Keratinocyte (primary cell): ENCODE measurements around the gene COL8A1. TPM values are rescaled to one million over a fixed set of nuclear protein-coding genes. Genes with fewer than 3 reads are reported as not detected.

Experiments
- DNase-seq: peaks from one replicate; pipeline ENCODE4 v3.0.0-alpha.2; 2011; ENCODE audit warnings: low read depth, missing footprints, low spot score
- FAIRE-seq: peaks from 2 replicates; lab custom pipeline; 2011; peaks lifted over from hg19 to GRCh38; lab: Jason Lieb, UNC
- H2AFZ ChIP-seq: 2 replicates; pipeline ENCODE4 v1.6.0; 2012; ENCODE audit warnings: low read length, control low read depth, inconsistent platforms; ENCODE audit not compliant: control insufficient read depth
- H3K27ac ChIP-seq: 2 replicates; pipeline ENCODE4 v1.5.1; 2011; ENCODE audit warnings: low read length; ENCODE audit not compliant: control insufficient read depth, insufficient read depth
- H3K27me3 ChIP-seq: 3 replicates; pipeline ENCODE4 v1.6.0; 2011; ENCODE audit warnings: low read length; ENCODE audit not compliant: control insufficient read depth, insufficient read depth; ENCODE audit errors: extremely low read depth
- H3K36me3 ChIP-seq, 2 experiments: 2 replicates in 1 of 2; 3 replicates in 1 of 2; pipeline ENCODE4 v1.5.1; 2011; ENCODE audit warnings: low read length in 2 of 2, mild to moderate bottlenecking in 1 of 2; ENCODE audit not compliant: control insufficient read depth in 2 of 2, insufficient read depth in 2 of 2; ENCODE audit errors: extremely low read depth in 1 of 2
- H3K4me1 ChIP-seq: 3 replicates; pipeline ENCODE4 v1.5.1; 2011; ENCODE audit warnings: low read length; ENCODE audit not compliant: control insufficient read depth, insufficient read depth; ENCODE audit errors: extremely low read depth
- H3K4me2 ChIP-seq: 3 replicates; pipeline ENCODE4 v1.6.0; 2011; ENCODE audit warnings: low read depth, low read length; ENCODE audit not compliant: control insufficient read depth, insufficient read depth; ENCODE audit errors: extremely low read depth
- H3K4me3 ChIP-seq, 3 experiments: fragments of 200-600 bp in 1 of 3; sonication (generic) in 1 of 3; 2 replicates in 2 of 3; 3 replicates in 1 of 3; pipeline ENCODE4 v1.5.1; 2011 to 2016; ENCODE audit warnings: low read length in 3 of 3, mild to moderate bottlenecking in 3 of 3, control low read depth in 2 of 3, inconsistent platforms in 1 of 3, low read depth in 1 of 3, mixed read lengths in 1 of 3, mixed run types in 1 of 3, moderate library complexity in 1 of 3; ENCODE audit not compliant: control insufficient read depth in 2 of 3, insufficient read depth in 2 of 3; ENCODE audit errors: extremely low read depth in 1 of 3
- H3K79me2 ChIP-seq: 2 replicates; pipeline ENCODE4 v1.6.0; 2012; ENCODE audit warnings: low read length; ENCODE audit not compliant: control insufficient read depth, insufficient read depth
- H3K9ac ChIP-seq: 3 replicates; pipeline ENCODE4 v1.6.0; 2011; ENCODE audit warnings: low read length; ENCODE audit not compliant: control insufficient read depth, insufficient read depth; ENCODE audit errors: extremely low read depth
- H3K9me1 ChIP-seq: 3 replicates; pipeline ENCODE4 v1.6.0; 2011; ENCODE audit warnings: low read length; ENCODE audit not compliant: control insufficient read depth, insufficient read depth; ENCODE audit errors: extremely low read depth
- H3K9me3 ChIP-seq: 2 replicates; pipeline ENCODE4 v1.5.1; 2012; ENCODE audit warnings: low read depth, low read length; ENCODE audit not compliant: control insufficient read depth
- H4K20me1 ChIP-seq: 3 replicates; pipeline ENCODE4 v1.6.0; 2011; ENCODE audit warnings: low read length; ENCODE audit not compliant: control insufficient read depth, insufficient read depth; ENCODE audit errors: extremely low read depth
- CTCF ChIP-seq, 3 experiments: IDR thresholded peaks in 1 of 3; conservative IDR thresholded peaks in 1 of 3; optimal IDR thresholded peaks in 1 of 3; 2 replicates in 2 of 3; 3 replicates in 1 of 3; pipeline versions ENCODE3 to v1.5.1; 2011; ENCODE audit warnings: low read length in 3 of 3, mild to moderate bottlenecking in 3 of 3, moderate library complexity in 2 of 3, control low read depth in 1 of 3, inconsistent platforms in 1 of 3; ENCODE audit not compliant: insufficient read depth in 2 of 3; ENCODE audit errors: extremely low read depth in 1 of 3
- EZH2 ChIP-seq: IDR thresholded peaks from one replicate; pipeline ENCODE4 v1.6.1; 2012; ENCODE audit warnings: inconsistent platforms, mild to moderate bottlenecking, low read length, moderate library complexity
- dilution Hi-C: fragments of 300-500 bp; cut with MboI; formaldehyde crosslinking; loops from one replicate; pipeline ENCODE4 v1.7.0; 2020; ENCODE audit warnings: low sequenced_read_pairs; ENCODE audit not compliant: extremely low pct_ligation_motif_present
- polyA plus RNA-seq, 5 experiments: library from polyadenylated mRNA; depleted of rRNA in 3 of 5; stranded (reverse) in 3 of 5; stranded (forward) in 1 of 5; unstranded in 1 of 5; fragments of >200 nt; gene quantifications; 1 replicate in 1 of 5; 2 replicates in 3 of 5; 3 replicates in 1 of 5; pipeline versions ENCODE4 v1.2.1 to v1.2.3, GENCODE V29; 2011 to 2012; ENCODE audit warnings: missing spikeins in 2 of 5, low read depth in 1 of 5, low replicate concordance in 1 of 5

Gene COL8A1
- polyA plus RNA-seq, 1 donor (not counting 4 experiments of a cell fraction or from before 2014, with no cell fraction given), result 102 TPM

GRCh38 chr3:99683465-99683864 is 45.1 kb downstream of the COL8A1 start:
- H3K9me3 ChIP-seq, result no peaks in the 10 kb centered on the region
- H3K4me3 ChIP-seq, result no peak overlapping the region
- H2AFZ ChIP-seq, result no peak overlapping the region
- H3K4me1 ChIP-seq, result no peaks in the 10 kb centered on the region
- dilution Hi-C loops, result no loop called here
- TF ChIP-seq CTCF (optimal IDR thresholded peaks at IDR 0.05 in 1 of 3, IDR thresholded peaks at IDR 0.05 in 1 of 3, conservative IDR thresholded peaks at IDR 0.05 in 1 of 3; ENCODE audit: extremely low read depth in 1 of 3, insufficient read depth in 2 of 3, low read length in 3 of 3) (no peak), EZH2 (no peak)
- no peaks in the 10 kb centered on the region for H4K20me1 ChIP-seq
- no peaks in the 10 kb centered on the region for H3K9me1 ChIP-seq
- no peaks in the 10 kb centered on the region for H3K27me3 ChIP-seq
- no peak for DNase-seq
- FAIRE-seq, result no peak
- H3K9ac ChIP-seq, result no peak overlapping the region
- H3K79me2 ChIP-seq, result peaks cover 32% of the 10 kb centered on the region
- H3K27ac ChIP-seq, result no peak overlapping the region
- H3K4me2 ChIP-seq, result no peak overlapping the region
- no peaks in the 10 kb centered on the region for H3K36me3 ChIP-seq

- FAIRE-seq (no peak), DNase-seq (no peak)
- Histone ChIP-seq H4K20me1 (no peaks in the 10 kb centered on the region), H3K4me1 (no peaks in the 10 kb centered on the region), H2AFZ (no peak overlapping the region), H3K27ac (no peak overlapping the region), H3K4me2 (no peak overlapping the region), H3K79me2 (peaks cover 34% of the 10 kb centered on the region), H3K4me3 (no peak overlapping the region), H3K9ac (no peak overlapping the region), H3K36me3 (no peaks in the 10 kb centered on the region), H3K9me1 (no peaks in the 10 kb centered on the region), H3K9me3 (no peaks in the 10 kb centered on the region), H3K27me3 (no peaks in the 10 kb centered on the region)
- no peak for TF ChIP-seq CTCF (optimal IDR thresholded peaks at IDR 0.05 in 1 of 3, IDR thresholded peaks at IDR 0.05 in 1 of 3, conservative IDR thresholded peaks at IDR 0.05 in 1 of 3; ENCODE audit: extremely low read depth in 1 of 3, insufficient read depth in 2 of 3, low read length in 3 of 3)
- no peak for TF ChIP-seq EZH2
- dilution Hi-C loops, result no loop called here
Observed at GRCh38 chr3:99683876-99684275, 45.5 kb downstream of the COL8A1 start.
